WTC11 (cell line): ENCODE data around the gene PPAT. TPM values are rescaled to one million over a fixed set of nuclear protein-coding genes. Genes with fewer than 3 reads are reported as not detected.
"Not testable (repeated sequence)": the region's sequence is repeated elsewhere in the genome, so short reads cannot be mapped to it uniquely, and the experiment has no call there.

ENCODE experiments used
- ATAC-seq: fragments of 200-7000 bp; cut with Tn5 transposase; 2 replicates; pipeline ENCODE4 v1.10.0; 2021; ENCODE audit warnings: mild to moderate bottlenecking, moderate library complexity
- CTCF ChIA-PET: fragments of 300-600 bp; sonication (Branson Sonifier 250); formaldehyde crosslinking; loops from one replicate; lab custom pipeline; 2021; ENCODE audit warnings: antibody characterized with exemption; lab: Charles Lee
- POLR2A ChIA-PET: fragments of 350-600 bp; sonication (Branson Sonifier 250); formaldehyde crosslinking; loops from one replicate; lab custom pipeline; 2021; ENCODE audit warnings: antibody characterized with exemption; lab: Charles Lee
- DNase-seq: peaks from one replicate; pipeline ENCODE4 v3.0.0; 2021; ENCODE audit warnings: low spot score
- H3K27ac Mint-ChIP-seq: 2 replicates; pipeline ENCODE4 v1.8.0; 2021; ENCODE audit warnings: mixed read lengths
- H3K27me3 Mint-ChIP-seq: 2 replicates; pipeline ENCODE4 v1.8.0; 2021; ENCODE audit warnings: low read depth, mild to moderate bottlenecking, moderate library complexity, mixed read lengths
- H3K36me3 Mint-ChIP-seq: 2 replicates; pipeline ENCODE4 v1.8.0; 2021; ENCODE audit warnings: mixed read lengths
- H3K4me1 Mint-ChIP-seq: 2 replicates; pipeline ENCODE4 v1.8.0; 2022; ENCODE audit warnings: mixed read lengths
- H3K4me3 Mint-ChIP-seq: 2 replicates; pipeline ENCODE4 v1.8.0; 2021; ENCODE audit warnings: mild to moderate bottlenecking, moderate library complexity, mixed read lengths
- H3K9me3 Mint-ChIP-seq: 2 replicates; pipeline ENCODE4 v1.8.0; 2021; ENCODE audit warnings: mixed read lengths
- ATF2 ChIP-seq: sonication (generic); formaldehyde crosslinking; IDR thresholded peaks from 2 replicates; pipeline ENCODE4 v1.8.1; 2022; ENCODE audit warnings: low read depth, missing genetic modification reagents, borderline replicate concordance
- ATF3 ChIP-seq: sonication (generic); formaldehyde crosslinking; conservative IDR thresholded peaks from 2 replicates; pipeline ENCODE4 v1.8.1; 2022; ENCODE audit warnings: mild to moderate bottlenecking, missing genetic modification reagents
- ELF4 ChIP-seq: sonication (generic); formaldehyde crosslinking; IDR thresholded peaks from 2 replicates; pipeline ENCODE4 v1.8.1; 2022; ENCODE audit warnings: low read depth, mild to moderate bottlenecking, moderate library complexity, missing genetic modification reagents
- GABPB1 ChIP-seq: sonication (generic); formaldehyde crosslinking; IDR thresholded peaks from 2 replicates; pipeline ENCODE4 v1.8.1; 2023; ENCODE audit warnings: mild to moderate bottlenecking, missing genetic modification reagents
- GTF2I ChIP-seq: fragments of 250-450 bp; sonication (Bioruptor Pico); conservative IDR thresholded peaks from 2 replicates; pipeline ENCODE4 v1.4.0; 2021; ENCODE audit warnings: mild to moderate bottlenecking
- NFYB ChIP-seq: sonication (generic); formaldehyde crosslinking; conservative IDR thresholded peaks from 2 replicates; pipeline ENCODE4 v1.8.0; 2022; ENCODE audit warnings: low read depth, missing genetic modification reagents
- NR1H2 ChIP-seq: sonication (generic); formaldehyde crosslinking; IDR thresholded peaks from 2 replicates; pipeline ENCODE4 v1.9.0; 2021; ENCODE audit warnings: mild to moderate bottlenecking, moderate library complexity, missing genetic modification reagents
- NR2C2 ChIP-seq: sonication (generic); formaldehyde crosslinking; IDR thresholded peaks from 2 replicates; pipeline ENCODE4 v1.8.0; 2022; ENCODE audit warnings: mild to moderate bottlenecking, missing genetic modification reagents
- NR3C1 ChIP-seq: sonication (generic); formaldehyde crosslinking; conservative IDR thresholded peaks from 2 replicates; pipeline ENCODE4 v1.8.1; 2023; ENCODE audit warnings: low read depth, mild to moderate bottlenecking, missing genetic modification reagents
- RORB ChIP-seq: fragments of 250-450 bp; sonication (Bioruptor Pico); IDR thresholded peaks from 2 replicates; pipeline ENCODE4 v1.9.0; 2021; ENCODE audit warnings: mild to moderate bottlenecking
- SMAD3 ChIP-seq: sonication (generic); formaldehyde crosslinking; IDR thresholded peaks from 2 replicates; pipeline ENCODE4 v1.8.0; 2022; ENCODE audit warnings: missing genetic modification reagents, mild to moderate bottlenecking, borderline replicate concordance
- SMAD4 ChIP-seq: sonication (generic); formaldehyde crosslinking; IDR thresholded peaks from 2 replicates; pipeline ENCODE4 v1.8.0; 2022; ENCODE audit warnings: mild to moderate bottlenecking, missing genetic modification reagents
- STAT6 ChIP-seq: sonication (generic); formaldehyde crosslinking; conservative IDR thresholded peaks from 2 replicates; pipeline ENCODE4 v1.8.1; 2023; ENCODE audit warnings: mild to moderate bottlenecking, low read depth, missing genetic modification reagents, moderate library complexity
- TCF7 ChIP-seq: sonication (generic); formaldehyde crosslinking; IDR thresholded peaks from 2 replicates; pipeline ENCODE4 v1.8.0; 2022; ENCODE audit warnings: mild to moderate bottlenecking, low read depth, missing genetic modification reagents, moderate library complexity
- TEAD4 ChIP-seq: sonication (generic); formaldehyde crosslinking; IDR thresholded peaks from 2 replicates; pipeline ENCODE4 v1.8.0; 2022; ENCODE audit warnings: mild to moderate bottlenecking, missing genetic modification reagents
- ZNF281 ChIP-seq: sonication (generic); formaldehyde crosslinking; IDR thresholded peaks from 2 replicates; pipeline ENCODE4 v1.8.0; 2023; ENCODE audit warnings: mild to moderate bottlenecking, missing genetic modification reagents
- ZNF317 ChIP-seq: sonication (generic); formaldehyde crosslinking; IDR thresholded peaks from 2 replicates; pipeline ENCODE4 v1.8.1; 2023; ENCODE audit warnings: low read depth, mild to moderate bottlenecking, moderate library complexity, missing genetic modification reagents, borderline replicate concordance
- total RNA-seq: library from RNA; stranded (reverse); gene quantifications from 3 replicates; pipeline ENCODE4 v1.2.3, GENCODE V29; 2021

The PPAT gene
- total RNA-seq, 1 experiment from 2014 or later: 83.4 TPM

GRCh38 chr4:56460085-56460484, 24.7 kb upstream of the PPAT start:
- ATAC-seq (no peak), DNase-seq (no peak)
- ChIA-PET CTCF (no interaction called here), POLR2A (no interaction called here)
- TF ChIP-seq ZNF281 (CRISPR knock-in tag) (no peak), TEAD4 (CRISPR knock-in tag) (no peak), GABPB1 (CRISPR knock-in tag) (peak; percentile 42; the same call in 1 of the 2 replicates)
- TF ChIP-seq, all 79 proteins: peak for 1
- no peak overlapping the region for H3K4me3 Mint-ChIP-seq
- H3K27me3 Mint-ChIP-seq: no peaks in the 10 kb centered on the region
- peaks cover 5% of the 10 kb centered on the region; the same call in 1 of the 2 replicates for H3K4me1 Mint-ChIP-seq
- peaks cover 68% of the 10 kb centered on the region for H3K36me3 Mint-ChIP-seq
- H3K27ac Mint-ChIP-seq: peak overlapping the region; percentile 31
- H3K9me3 Mint-ChIP-seq: no peaks in the 10 kb centered on the region

- DNase-seq: no peak
- no peak overlapping the region for H3K4me3 Mint-ChIP-seq
- H3K36me3 Mint-ChIP-seq: peaks cover 92% of the 10 kb centered on the region
- POLR2A ChIA-PET: no interaction called here
- H3K4me1 Mint-ChIP-seq: no peaks in the 10 kb centered on the region
- H3K27ac Mint-ChIP-seq: no peak overlapping the region
- CTCF ChIA-PET: no interaction called here
- no peaks in the 10 kb centered on the region for H3K9me3 Mint-ChIP-seq
- H3K27me3 Mint-ChIP-seq: no peaks in the 10 kb centered on the region
- no peak for ATAC-seq
- TF ChIP-seq STAT6 (CRISPR knock-in tag) (no peak), NFYB (no peak), ATF2 (CRISPR knock-in tag) (no peak), RORB (no peak), ATF3 (CRISPR knock-in tag) (no peak), NR2C2 (CRISPR knock-in tag) (no peak), NR1H2 (CRISPR knock-in tag) (no peak), GTF2I (CRISPR knock-in tag) (no peak), ZNF317 (CRISPR knock-in tag) (no peak), SMAD4 (CRISPR knock-in tag) (no peak), ELF4 (no peak), SMAD3 (CRISPR knock-in tag) (no peak), NR3C1 (CRISPR knock-in tag) (no peak), TCF7 (CRISPR knock-in tag) (no peak)
Measured at GRCh38 chr4:56450342-56450741, 14.9 kb upstream of the PPAT start.

- H3K27me3 Mint-ChIP-seq, ATAC-seq, H3K4me1 Mint-ChIP-seq, H3K4me3 Mint-ChIP-seq, H3K9me3 Mint-ChIP-seq, H3K27ac Mint-ChIP-seq, DNase-seq, CTCF ChIA-PET: not testable (repeated sequence)
- POLR2A ChIA-PET: interaction anchor here (0.7 kb wide), 1 partner anchor 10 kb away, joined by 3 read pairs; no protein-coding TSS in a partner anchor
- peaks cover 90% of the 10 kb centered on the region for H3K36me3 Mint-ChIP-seq
Measured at GRCh38 chr4:56449475-56449874, 14.1 kb upstream of the PPAT start.
